ENCODE data around the gene EFCAB6. TPM values are rescaled to one million over a fixed set of nuclear protein-coding genes. Genes with fewer than 3 reads are reported as not detected.

The EFCAB6 gene
- total RNA-seq, 6 experiments from 2014 or later: 0.29 to 1.5 (median 0.93) TPM

- no peaks in the 10 kb centered on the region for H3K9me3 ChIP-seq
- H3K4me3 ChIP-seq: no peak overlapping the region
- 50% methylated on average over 4 of the region's 11 CpGs for WGBS (ENCODE audit: insufficient coverage, low coverage, low lambda C conversion rate, missing lambda C conversion rate)
- no peaks in the 10 kb centered on the region for H3K27me3 ChIP-seq
- no peaks in the 10 kb centered on the region for H3K36me3 ChIP-seq
- ATAC-seq (no peak), DNase-seq (peak in 1 of 3 donors; percentile 46)
- intact Hi-C loops (cut with DNase I): no loop called here
- peaks cover 0 to 13% (median 4%) of the 10 kb centered on the region in 4 donors for H3K4me1 ChIP-seq
- TF ChIP-seq POLR2A (IDR thresholded peaks at IDR 0.05) (no peak), CTCF (IDR thresholded peaks at IDR 0.05) (no peak)
- no peak overlapping the region for H3K27ac ChIP-seq
Observed at GRCh38 chr22:43845981-43846380, 33.9 kb upstream of the EFCAB6 start.

GRCh38 chr22:43844560-43845545 lies 32.7 kb upstream of the EFCAB6 start:
- DNase-seq (peak in 1 of 3 donors; percentile 46), ATAC-seq (no peak)
- intact Hi-C loops (cut with DNase I): no loop called here
- no peak overlapping the region for H3K27ac ChIP-seq
- no peak for TF ChIP-seq CTCF (IDR thresholded peaks at IDR 0.05)
- no peak for TF ChIP-seq POLR2A (IDR thresholded peaks at IDR 0.05)
- H3K27me3 ChIP-seq: no peaks in the 10 kb centered on the region
- H3K4me3 ChIP-seq: no peak overlapping the region
- peaks cover 0 to 13% (median 4%) of the 10 kb centered on the region in 4 donors for H3K4me1 ChIP-seq
- H3K36me3 ChIP-seq: no peaks in the 10 kb centered on the region
- 76% methylated on average over 5 of the region's 31 CpGs for WGBS (ENCODE audit: insufficient coverage, low coverage, low lambda C conversion rate, missing lambda C conversion rate)
- no peaks in the 10 kb centered on the region for H3K9me3 ChIP-seq

- WGBS (ENCODE audit: insufficient coverage, low coverage, low lambda C conversion rate, missing lambda C conversion rate): 85% methylated on average over 11 of the region's 21 CpGs
- Histone ChIP-seq H3K36me3 (no peaks in the 10 kb centered on the region), H3K27me3 (no peaks in the 10 kb centered on the region), H3K4me1 (peaks cover 0 to 10% (median 4%) of the 10 kb centered on the region in 4 donors), H3K4me3 (no peak overlapping the region), H3K9me3 (no peaks in the 10 kb centered on the region), H3K27ac (no peak overlapping the region)
- ATAC-seq: no peak
- intact Hi-C loops (cut with DNase I): no loop called here
- TF ChIP-seq POLR2A (IDR thresholded peaks at IDR 0.05) (no peak), CTCF (IDR thresholded peaks at IDR 0.05) (no peak)
- peak in 2 of 3 donors; percentile 17 to 26 for DNase-seq
Observed at GRCh38 chr22:43843783-43844530, 31.9 kb upstream of the EFCAB6 start.

GRCh38 chr22:43841742-43842141 lies 29.6 kb upstream of the EFCAB6 start:
- Histone ChIP-seq H3K9me3 (no peaks in the 10 kb centered on the region), H3K27ac (no peak overlapping the region), H3K4me3 (no peak overlapping the region), H3K36me3 (no peaks in the 10 kb centered on the region), H3K27me3 (no peaks in the 10 kb centered on the region), H3K4me1 (no peaks in the 10 kb centered on the region)
- no peak for TF ChIP-seq POLR2A (IDR thresholded peaks at IDR 0.05)
- intact Hi-C loops (cut with DNase I): no loop called here
- peak in 2 of 3 donors; percentile 9 to 43 for DNase-seq
- no peak for ATAC-seq
- WGBS (ENCODE audit: insufficient coverage, low coverage, low lambda C conversion rate, missing lambda C conversion rate): no CpG with 5 or more reads among the region's 21 CpGs

Measured in right lobe of liver (tissue), 6 donors.